OCI-LY7 (cell line): ENCODE measurements around the gene ASS1.
"Not testable (repeated sequence)": the region's sequence is repeated elsewhere in the genome, so short reads cannot be mapped to it uniquely, and the experiment has no call there.

Experiments used
- CTCF ChIP-seq: fragments of 200-600 bp; sonication (generic); conservative IDR thresholded peaks from 2 replicates; pipeline ENCODE4 v1.5.1; 2014; ENCODE audit warnings: mild to moderate bottlenecking, antibody characterized with exemption, low read length, moderate library complexity, mixed read lengths
- EZH2phosphoT487 ChIP-seq: fragments of 200-600 bp; sonication (generic); IDR thresholded peaks from 2 replicates; pipeline ENCODE4 v1.6.1; 2018; ENCODE audit warnings: low read depth, borderline replicate concordance, mild to moderate bottlenecking, mixed run types, antibody characterized with exemption, low read length, moderate library complexity, mixed read lengths

- TF ChIP-seq CTCF, EZH2phosphoT487: not testable (repeated sequence)
Measured at GRCh38 chr9:130401742-130402141, 43.0 kb upstream of the ASS1 start.
